Islet of Langerhans (tissue), 1 donor: ENCODE measurements around the gene NUDT5.

ENCODE experiments used
- FAIRE-seq: peaks from one replicate; lab custom pipeline; 2011; peaks lifted over from hg19 to GRCh38; lab: Jason Lieb, UNC

NUDT5 gene

GRCh38 chr10:12162927-12163326 lies 32.8 kb downstream of the NUDT5 start:
- no peak for FAIRE-seq

- FAIRE-seq = no peak
These were observed 35.0 kb downstream of the NUDT5 start for GRCh38 chr10:12160664-12161063.

- no peak for FAIRE-seq
These were observed 37.6 kb downstream of the NUDT5 start for GRCh38 chr10:12158111-12158510.

GRCh38 chr10:12156367-12157123 lies 39.1 kb downstream of the NUDT5 start:
- FAIRE-seq = no peak

- FAIRE-seq = no peak
These were observed 41.2 kb downstream of the NUDT5 start for GRCh38 chr10:12154516-12154915.

- no peak for FAIRE-seq
These were observed 45.5 kb downstream of the NUDT5 start for GRCh38 chr10:12150163-12150562.

GRCh38 chr10:12144538-12144937 lies 51.2 kb downstream of the NUDT5 start:
- no peak for FAIRE-seq

GRCh38 chr10:12140038-12140437 lies 55.7 kb downstream of the NUDT5 start:
- FAIRE-seq = no peak

- FAIRE-seq = no peak
These were observed 60.1 kb downstream of the NUDT5 start for GRCh38 chr10:12135631-12136030.

- no peak for FAIRE-seq
These were observed 65.3 kb downstream of the NUDT5 start for GRCh38 chr10:12130237-12130872.

GRCh38 chr10:12129222-12130111 lies 66.2 kb downstream of the NUDT5 start, which contains the start of gene SEC61A2:
Gene SEC61A2 (plus strand): TSS chr10:12129677. CDS start chr10:12129788, 111 bp downstream.
- no peak for FAIRE-seq

- FAIRE-seq = no peak
These were observed 74.0 kb downstream of the NUDT5 start for GRCh38 chr10:12121673-12122072.
